Pancreas (tissue), 10 donors: Measurements from ENCODE around the gene MMP2. TPM values are rescaled to one million over a fixed set of nuclear protein-coding genes. Genes with fewer than 3 reads are reported as not detected.

Experiments
- ATAC-seq, 4 donors: fragments of 200-7000 bp; cut with Tn5 transposase; one replicate each; pipeline versions ENCODE4 v1.8.0 to v1.9.1; 2020; ENCODE audit warnings: mild to moderate bottlenecking in 4 of 4, moderate library complexity in 4 of 4
- DNase-seq, 6 donors: peaks; one replicate each; pipeline ENCODE4 v3.0.0-alpha.2; 2020
- FAIRE-seq: peaks from 2 replicates; lab custom pipeline; 2012; peaks lifted over from hg19 to GRCh38; lab: Jason Lieb, UNC
- H3K27ac ChIP-seq, 4 donors: fragments of 200-600 bp; sonication (generic); 1 replicate in 3 of 4; 2 replicates in 1 of 4; pipeline versions ENCODE4 v1.5.0 to v1.8.0; 2020
- H3K27me3 ChIP-seq, 4 donors: fragments of 200-600 bp; one replicate each; pipeline ENCODE4 v1.8.0; 2021
- H3K36me3 ChIP-seq, 3 donors: fragments of 200-600 bp; sonication (generic) in 1 of 3; one replicate each; pipeline versions ENCODE4 v1.5.0 to v1.8.0; 2020 to 2021
- H3K4me1 ChIP-seq, 3 donors: fragments of 200-600 bp; one replicate each; pipeline ENCODE4 v1.8.0; 2021
- H3K4me3 ChIP-seq, 4 donors: fragments of 200-600 bp; sonication (generic) in 2 of 4; one replicate each; pipeline versions ENCODE4 v1.5.0 to v1.8.0; 2020 to 2021
- H3K9me3 ChIP-seq, 4 donors: fragments of 200-600 bp; one replicate each; pipeline ENCODE4 v1.8.0; 2021
- CTCF ChIP-seq, 4 donors: fragments of 200-600 bp; sonication (generic) in 3 of 4; IDR thresholded peaks; one replicate each; pipeline versions ENCODE4 v1.5.0 to v1.8.0; 2021; ENCODE audit warnings: antibody characterized with exemption in 4 of 4
- WGBS, 2 donors: extraction: QIAGEN DNeasy Blood & Tissue Kit; methylation state at CpG; one replicate each; pipeline ENCODE4 v1.1.7; 2013; 5-methylcytosine and 5-hydroxymethylcytosine counted together
- intact Hi-C, 3 donors: fragments of 100-400 bp; cut with DNase I; formaldehyde crosslinking; loops; one replicate each; pipeline versions ENCODE4 v1.11.1 to v1.14.2; 2022
- polyA plus RNA-seq, 2 donors: library from polyadenylated mRNA; stranded (reverse); fragments of 200-250 nt; gene quantifications; one replicate each; pipeline ENCODE4 v1.2.3, GENCODE V29; 2013
- total RNA-seq, 6 donors: library from RNA; stranded (reverse); fragmentation: NEBNext Ultra II Directional in 4 of 6; extraction: Animal tissue kit (Norgen Biotek cat#: 25700) in 4 of 6; gene quantifications; one replicate each; pipeline versions ENCODE4 v1.2.1 to v1.2.4, GENCODE V29; 2021 to 2023
- donor health status: healthy with polysubstance abuse.
- donor health status: DM: no; HTN: no; CAD: no; lungs with moderate emphysema.
- donor health status: DM: no; HTN: no; CAD: no.
- donor health status: control.
- donor health status: control.
- donor health status: Bipolar disorder and iron deficiency.
- donor health status: DM: yes; HTN: yes; CAD: no.
- donor health status: DM: no; HTN: no; CAD: no.
- donor health status: DM: no; HTN: no; CAD: no.
- donor health status: DM: yes; HTN: yes; CAD: no.

MMP2 gene
- total and polyA plus RNA-seq, 8 donors = 6.5 to 108 (median 13.2) TPM

- H3K4me1 ChIP-seq = no peaks in the 10 kb centered on the region
- intact Hi-C loops = no loop called here
- FAIRE-seq (no peak), DNase-seq (peak in 2 of 6 donors; percentile 23 to 30), ATAC-seq (peak in 3 of 4 donors; percentile 60 to 86 (median 79))
- H3K36me3 ChIP-seq = no peaks in the 10 kb centered on the region
- no peak for TF ChIP-seq CTCF (IDR thresholded peaks at IDR 0.05)
- H3K9me3 ChIP-seq = no peaks in the 10 kb centered on the region
- 47 to 51% methylated on average over 7 of the region's 7 CpGs for WGBS, 2 donors
- no peaks in the 10 kb centered on the region for H3K27me3 ChIP-seq
- H3K4me3 ChIP-seq = no peak overlapping the region
- peak overlapping the region in 3 of 4 donors; percentile 30 to 40 (median 39) for H3K27ac ChIP-seq
Measured at GRCh38 chr16:55470533-55471371, 8.2 kb upstream of the MMP2 start.

- H3K9me3 ChIP-seq = no peaks in the 10 kb centered on the region
- no peak overlapping the region for H3K4me3 ChIP-seq
- WGBS, 2 donors = 50 to 59% methylated on average over 4 of the region's 4 CpGs
- FAIRE-seq = no peak
- H3K27me3 ChIP-seq = no peaks in the 10 kb centered on the region
- no peaks in the 10 kb centered on the region for H3K4me1 ChIP-seq
- peak in 2 of 4 donors; percentile 51 to 58 for ATAC-seq
- TF ChIP-seq CTCF (IDR thresholded peaks at IDR 0.05) = no peak
- no peak for DNase-seq
- peak overlapping the region in 1 of 4 donors; percentile 40 for H3K27ac ChIP-seq
- intact Hi-C loops = no loop called here
- no peaks in the 10 kb centered on the region for H3K36me3 ChIP-seq
Measured at GRCh38 chr16:55471448-55472097, 7.4 kb upstream of the MMP2 start.

GRCh38 chr16:55473587-55473986, 5.4 kb upstream of the MMP2 start:
- H3K4me1 ChIP-seq = no peaks in the 10 kb centered on the region
- no peak overlapping the region for H3K4me3 ChIP-seq
- no peak for TF ChIP-seq CTCF (IDR thresholded peaks at IDR 0.05)

GRCh38 chr16:55474821-55475220, 4.2 kb upstream of the MMP2 start:
- FAIRE-seq (no peak), DNase-seq (no peak), ATAC-seq (no peak)
- Histone ChIP-seq H3K9me3 (no peaks in the 10 kb centered on the region), H3K27me3 (no peaks in the 10 kb centered on the region), H3K36me3 (no peaks in the 10 kb centered on the region), H3K4me3 (no peak overlapping the region), H3K4me1 (no peaks in the 10 kb centered on the region), H3K27ac (no peak overlapping the region)
- no peak for TF ChIP-seq CTCF (IDR thresholded peaks at IDR 0.05)
- WGBS, 2 donors = 92 to 95% methylated on average over 3 of the region's 3 CpGs
- intact Hi-C loops = no loop called here

More at GRCh38 chr16:55473587-55473986, 5.4 kb upstream of the MMP2 start:
- no peaks in the 10 kb centered on the region for H3K27me3 ChIP-seq
- 94 to 100% methylated on average over 2 of the region's 2 CpGs for WGBS, 2 donors
- DNase-seq = no peak
- H3K9me3 ChIP-seq = no peaks in the 10 kb centered on the region
- intact Hi-C loops = no loop called here
- H3K36me3 ChIP-seq = no peaks in the 10 kb centered on the region
- no peak for ATAC-seq
- H3K27ac ChIP-seq = no peak overlapping the region
- no peak for FAIRE-seq
